ENCODE data around the gene C10orf90.

Gene C10orf90

GRCh38 chr10:126468876-126469643 is 201.4 kb downstream of the C10orf90 start:
- Mint-ChIP-seq H3K4me1 (no peaks in the 10 kb centered on the region), H3K27ac (no peak overlapping the region), H3K27me3 (peaks cover 12% of the 10 kb centered on the region), H3K9me3 (peaks cover 3% of the 10 kb centered on the region), H3K36me3 (no peaks in the 10 kb centered on the region), H3K4me3 (no peak overlapping the region)
- no peak for ATAC-seq

- no peak overlapping the region for H3K4me3 Mint-ChIP-seq
Observed at GRCh38 chr10:126468467-126468866, 202.0 kb downstream of the C10orf90 start.

GRCh38 chr10:126465771-126466170 is 204.7 kb downstream of the C10orf90 start:
- Mint-ChIP-seq H3K27me3 (peaks cover 15% of the 10 kb centered on the region), H3K9me3 (peaks cover under 1% of the 10 kb centered on the region), H3K36me3 (no peaks in the 10 kb centered on the region), H3K27ac (no peak overlapping the region), H3K4me3 (no peak overlapping the region), H3K4me1 (no peaks in the 10 kb centered on the region)
- no peak for ATAC-seq

More at GRCh38 chr10:126468467-126468866, 202.0 kb downstream of the C10orf90 start:
- no peaks in the 10 kb centered on the region for H3K36me3 Mint-ChIP-seq
- H3K27ac Mint-ChIP-seq = no peak overlapping the region
- H3K4me1 Mint-ChIP-seq = no peaks in the 10 kb centered on the region
- no peak for ATAC-seq
- H3K9me3 Mint-ChIP-seq = peaks cover 3% of the 10 kb centered on the region
- peaks cover 14% of the 10 kb centered on the region for H3K27me3 Mint-ChIP-seq

- no peak overlapping the region for H3K4me3 Mint-ChIP-seq
- peaks cover 8% of the 10 kb centered on the region for H3K27me3 Mint-ChIP-seq
- no peak overlapping the region for H3K27ac Mint-ChIP-seq
- H3K4me1 Mint-ChIP-seq = no peaks in the 10 kb centered on the region
- ATAC-seq = no peak
- H3K9me3 Mint-ChIP-seq = no peaks in the 10 kb centered on the region
- no peaks in the 10 kb centered on the region for H3K36me3 Mint-ChIP-seq
Observed at GRCh38 chr10:126463286-126463685, 207.2 kb downstream of the C10orf90 start.

- Mint-ChIP-seq H3K27ac (no peak overlapping the region), H3K36me3 (no peaks in the 10 kb centered on the region), H3K4me1 (no peaks in the 10 kb centered on the region), H3K27me3 (peaks cover 8% of the 10 kb centered on the region), H3K4me3 (no peak overlapping the region), H3K9me3 (no peaks in the 10 kb centered on the region)
- no peak for ATAC-seq
Observed at GRCh38 chr10:126461289-126461940, 209.1 kb downstream of the C10orf90 start.

- Mint-ChIP-seq H3K27me3 (peaks cover 8% of the 10 kb centered on the region), H3K36me3 (no peaks in the 10 kb centered on the region), H3K4me3 (no peak overlapping the region), H3K4me1 (no peaks in the 10 kb centered on the region), H3K9me3 (no peaks in the 10 kb centered on the region), H3K27ac (no peak overlapping the region)
- ATAC-seq = no peak
Observed at GRCh38 chr10:126459878-126460481, 210.5 kb downstream of the C10orf90 start.

- H3K4me3 Mint-ChIP-seq = no peak overlapping the region
- H3K36me3 Mint-ChIP-seq = no peaks in the 10 kb centered on the region
Observed at GRCh38 chr10:126459032-126459831, 211.3 kb downstream of the C10orf90 start.

GRCh38 chr10:126458466-126458865 is 212.0 kb downstream of the C10orf90 start:
- ATAC-seq = no peak

More at GRCh38 chr10:126459032-126459831, 211.3 kb downstream of the C10orf90 start:
- H3K27ac Mint-ChIP-seq = no peak overlapping the region
- no peak for ATAC-seq
- H3K4me1 Mint-ChIP-seq = no peaks in the 10 kb centered on the region
- H3K27me3 Mint-ChIP-seq = peaks cover 8% of the 10 kb centered on the region
- H3K9me3 Mint-ChIP-seq = no peaks in the 10 kb centered on the region

GRCh38 chr10:126456632-126457031 is 213.9 kb downstream of the C10orf90 start:
- peaks cover 3% of the 10 kb centered on the region for H3K9me3 Mint-ChIP-seq
- H3K27ac Mint-ChIP-seq = no peak overlapping the region
- no peaks in the 10 kb centered on the region for H3K36me3 Mint-ChIP-seq

More at GRCh38 chr10:126458466-126458865, 212.0 kb downstream of the C10orf90 start:
- Mint-ChIP-seq H3K4me3 (no peak overlapping the region), H3K27me3 (peaks cover 6% of the 10 kb centered on the region), H3K27ac (no peak overlapping the region), H3K9me3 (no peaks in the 10 kb centered on the region), H3K4me1 (no peaks in the 10 kb centered on the region), H3K36me3 (no peaks in the 10 kb centered on the region)

GRCh38 chr10:126455766-126456405 is 214.6 kb downstream of the C10orf90 start:
- Mint-ChIP-seq H3K36me3 (no peaks in the 10 kb centered on the region), H3K27me3 (no peaks in the 10 kb centered on the region), H3K27ac (no peak overlapping the region), H3K4me3 (no peak overlapping the region), H3K9me3 (peaks cover 8% of the 10 kb centered on the region), H3K4me1 (no peaks in the 10 kb centered on the region)
- no peak for ATAC-seq

More at GRCh38 chr10:126456632-126457031, 213.9 kb downstream of the C10orf90 start:
- no peak for ATAC-seq
- H3K4me1 Mint-ChIP-seq = no peaks in the 10 kb centered on the region
- no peaks in the 10 kb centered on the region for H3K27me3 Mint-ChIP-seq
- no peak overlapping the region for H3K4me3 Mint-ChIP-seq

- no peaks in the 10 kb centered on the region for H3K27me3 Mint-ChIP-seq
- H3K36me3 Mint-ChIP-seq = no peaks in the 10 kb centered on the region
- no peak for ATAC-seq
- no peak overlapping the region for H3K27ac Mint-ChIP-seq
- H3K4me3 Mint-ChIP-seq = no peak overlapping the region
- no peaks in the 10 kb centered on the region for H3K4me1 Mint-ChIP-seq
- H3K9me3 Mint-ChIP-seq = peaks cover 11% of the 10 kb centered on the region
Observed at GRCh38 chr10:126455036-126455765, 215.3 kb downstream of the C10orf90 start.

- no peaks in the 10 kb centered on the region for H3K36me3 Mint-ChIP-seq
- no peak overlapping the region for H3K27ac Mint-ChIP-seq
- H3K27me3 Mint-ChIP-seq = no peaks in the 10 kb centered on the region
- H3K4me3 Mint-ChIP-seq = no peak overlapping the region
- ATAC-seq = peak; percentile 24
- H3K4me1 Mint-ChIP-seq = no peaks in the 10 kb centered on the region
- H3K9me3 Mint-ChIP-seq = peaks cover 11% of the 10 kb centered on the region
Observed at GRCh38 chr10:126454045-126454751, 216.3 kb downstream of the C10orf90 start.

- no peak for ATAC-seq
- H3K9me3 Mint-ChIP-seq = peaks cover 15% of the 10 kb centered on the region
- H3K27ac Mint-ChIP-seq = no peak overlapping the region
- H3K4me3 Mint-ChIP-seq = no peak overlapping the region
- H3K4me1 Mint-ChIP-seq = no peaks in the 10 kb centered on the region
- H3K36me3 Mint-ChIP-seq = no peaks in the 10 kb centered on the region
- no peaks in the 10 kb centered on the region for H3K27me3 Mint-ChIP-seq
Observed at GRCh38 chr10:126452245-126452644, 218.2 kb downstream of the C10orf90 start.
